SK-N-SH treated with all-trans-retinoic acid at 6 μM for 48 hours (cell line): ENCODE measurements around the gene SFXN2.

Source experiments
- ARNTL ChIP-seq: fragments of 450-650 bp; formaldehyde crosslinking; IDR thresholded peaks from 2 replicates; pipeline ENCODE4 v1.5.0; 2020; ENCODE audit warnings: low read depth, mild to moderate bottlenecking, moderate library complexity, borderline replicate concordance
- BACH2 ChIP-seq: fragments of 250-450 bp; sonication (Bioruptor Pico); IDR thresholded peaks from 2 replicates; pipeline ENCODE4 v1.9.0; 2021; ENCODE audit warnings: mild to moderate bottlenecking, borderline replicate concordance
- CSDC2 ChIP-seq: fragments of 250-450 bp; sonication (Bioruptor Pico); IDR thresholded peaks from 2 replicates; pipeline ENCODE4 v1.5.0; 2020; ENCODE audit warnings: mild to moderate bottlenecking, moderate library complexity
- GLIS3 ChIP-seq: fragments of 250-450 bp; sonication (Bioruptor Pico); IDR thresholded peaks from 2 replicates; pipeline ENCODE4 v1.5.0; 2020; ENCODE audit warnings: mild to moderate bottlenecking, moderate library complexity
- PPARA ChIP-seq: fragments of 250-450 bp; sonication (Bioruptor Pico); IDR thresholded peaks from 2 replicates; pipeline ENCODE4 v1.5.0; 2020; ENCODE audit warnings: mild to moderate bottlenecking, borderline replicate concordance
- TCF4 ChIP-seq: fragments of 250-450 bp; sonication (Bioruptor Pico); IDR thresholded peaks from 2 replicates; pipeline ENCODE4 v1.8.0; 2021; ENCODE audit warnings: mild to moderate bottlenecking, moderate library complexity, borderline replicate concordance
- ZC3H10 ChIP-seq: fragments of 250-450 bp; sonication (Bioruptor Pico); IDR thresholded peaks from 2 replicates; pipeline ENCODE4 v1.5.1; 2021; ENCODE audit warnings: mild to moderate bottlenecking, moderate library complexity
- ZFP3 ChIP-seq: fragments of 250-450 bp; sonication (Bioruptor Pico); IDR thresholded peaks from 2 replicates; pipeline ENCODE4 v1.5.0; 2020; ENCODE audit warnings: mild to moderate bottlenecking, moderate library complexity
- ZFP30 ChIP-seq: fragments of 450-650 bp; formaldehyde crosslinking; IDR thresholded peaks from 2 replicates; pipeline ENCODE4 v1.5.0; 2022; ENCODE audit warnings: mild to moderate bottlenecking, moderate library complexity
- ZNF565 ChIP-seq: fragments of 450-650 bp; formaldehyde crosslinking; conservative IDR thresholded peaks from 2 replicates; pipeline ENCODE4 v1.5.0; 2020; ENCODE audit warnings: low read depth, mild to moderate bottlenecking, moderate library complexity
- ZNF8 ChIP-seq: fragments of 450-650 bp; formaldehyde crosslinking; IDR thresholded peaks from 2 replicates; pipeline ENCODE4 v1.5.0; 2020; ENCODE audit warnings: mild to moderate bottlenecking, moderate library complexity
- TF ChIP-seq, protein P1 (sequence below): fragments of 250-450 bp; sonication (Bioruptor Pico); IDR thresholded peaks from 2 replicates; pipeline ENCODE4 v1.8.0; 2020; ENCODE audit warnings: mild to moderate bottlenecking, moderate library complexity, borderline replicate concordance
- TF ChIP-seq, protein P2 (sequence below): fragments of 250-450 bp; sonication (Bioruptor Pico); IDR thresholded peaks from 2 replicates; pipeline ENCODE4 v1.5.1; 2020; ENCODE audit warnings: low read depth, mild to moderate bottlenecking, moderate library complexity

DNA sequence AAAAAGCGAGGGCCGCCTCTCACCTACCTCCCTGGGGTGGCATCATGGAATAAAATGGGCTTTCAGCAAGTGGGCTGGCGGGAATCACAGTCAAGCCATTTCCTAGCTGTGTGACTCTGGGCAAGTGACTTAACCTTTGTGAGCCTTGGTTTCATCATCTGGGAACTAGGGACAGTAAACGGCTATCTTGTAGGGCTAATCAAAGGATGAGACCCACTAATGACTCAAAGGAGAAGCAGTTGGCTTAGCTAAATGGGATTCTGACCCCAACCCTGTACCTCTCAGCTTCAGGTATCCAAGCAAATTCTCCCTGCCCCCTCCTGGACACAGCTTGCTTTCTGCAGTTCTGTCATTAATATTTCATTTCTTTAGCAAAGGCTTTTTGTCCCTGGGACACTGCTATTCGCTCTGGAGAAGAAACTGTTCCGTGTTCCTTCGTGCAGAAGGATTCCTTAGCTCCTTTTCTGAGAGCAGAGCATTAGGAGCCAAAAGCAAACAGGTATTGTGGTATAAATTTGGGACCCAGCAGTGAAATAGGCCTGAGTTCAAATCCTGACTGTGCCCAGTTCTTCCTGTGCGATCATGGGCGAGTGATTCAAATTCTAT is 44.3 kb upstream of the SFXN2 start:
- no peak for TF ChIP-seq ZFP3 (CRISPR knock-in tag)
- no peak for TF ChIP-seq ARNTL (CRISPR knock-in tag)
- TF ChIP-seq BACH2, result no peak
- no peak for TF ChIP-seq ZNF565 (CRISPR knock-in tag)
- TF ChIP-seq, protein P1, sequence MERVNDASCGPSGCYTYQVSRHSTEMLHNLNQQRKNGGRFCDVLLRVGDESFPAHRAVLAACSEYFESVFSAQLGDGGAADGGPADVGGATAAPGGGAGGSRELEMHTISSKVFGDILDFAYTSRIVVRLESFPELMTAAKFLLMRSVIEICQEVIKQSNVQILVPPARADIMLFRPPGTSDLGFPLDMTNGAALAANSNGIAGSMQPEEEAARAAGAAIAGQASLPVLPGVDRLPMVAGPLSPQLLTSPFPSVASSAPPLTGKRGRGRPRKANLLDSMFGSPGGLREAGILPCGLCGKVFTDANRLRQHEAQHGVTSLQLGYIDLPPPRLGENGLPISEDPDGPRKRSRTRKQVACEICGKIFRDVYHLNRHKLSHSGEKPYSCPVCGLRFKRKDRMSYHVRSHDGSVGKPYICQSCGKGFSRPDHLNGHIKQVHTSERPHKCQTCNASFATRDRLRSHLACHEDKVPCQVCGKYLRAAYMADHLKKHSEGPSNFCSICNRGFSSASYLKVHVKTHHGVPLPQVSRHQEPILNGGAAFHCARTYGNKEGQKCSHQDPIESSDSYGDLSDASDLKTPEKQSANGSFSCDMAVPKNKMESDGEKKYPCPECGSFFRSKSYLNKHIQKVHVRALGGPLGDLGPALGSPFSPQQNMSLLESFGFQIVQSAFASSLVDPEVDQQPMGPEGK (CRISPR knock-in tag), result no peak
- TF ChIP-seq, protein P2, sequence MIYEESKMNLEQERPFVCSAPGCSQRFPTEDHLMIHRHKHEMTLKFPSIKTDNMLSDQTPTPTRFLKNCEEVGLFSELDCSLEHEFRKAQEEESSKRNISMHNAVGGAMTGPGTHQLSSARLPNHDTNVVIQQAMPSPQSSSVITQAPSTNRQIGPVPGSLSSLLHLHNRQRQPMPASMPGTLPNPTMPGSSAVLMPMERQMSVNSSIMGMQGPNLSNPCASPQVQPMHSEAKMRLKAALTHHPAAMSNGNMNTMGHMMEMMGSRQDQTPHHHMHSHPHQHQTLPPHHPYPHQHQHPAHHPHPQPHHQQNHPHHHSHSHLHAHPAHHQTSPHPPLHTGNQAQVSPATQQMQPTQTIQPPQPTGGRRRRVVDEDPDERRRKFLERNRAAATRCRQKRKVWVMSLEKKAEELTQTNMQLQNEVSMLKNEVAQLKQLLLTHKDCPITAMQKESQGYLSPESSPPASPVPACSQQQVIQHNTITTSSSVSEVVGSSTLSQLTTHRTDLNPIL (CRISPR knock-in tag), result no peak
- TF ChIP-seq PPARA (CRISPR knock-in tag), result no peak
- no peak for TF ChIP-seq ZNF8 (CRISPR knock-in tag)
- TF ChIP-seq ZC3H10 (CRISPR knock-in tag), result no peak
- TF ChIP-seq TCF4 (CRISPR knock-in tag), result no peak
- TF ChIP-seq GLIS3 (CRISPR knock-in tag), result no peak
- no peak for TF ChIP-seq ZFP30 (CRISPR knock-in tag)
- no peak for TF ChIP-seq CSDC2 (CRISPR knock-in tag)
